Measurements from ENCODE around the gene COPZ2.

DNA sequence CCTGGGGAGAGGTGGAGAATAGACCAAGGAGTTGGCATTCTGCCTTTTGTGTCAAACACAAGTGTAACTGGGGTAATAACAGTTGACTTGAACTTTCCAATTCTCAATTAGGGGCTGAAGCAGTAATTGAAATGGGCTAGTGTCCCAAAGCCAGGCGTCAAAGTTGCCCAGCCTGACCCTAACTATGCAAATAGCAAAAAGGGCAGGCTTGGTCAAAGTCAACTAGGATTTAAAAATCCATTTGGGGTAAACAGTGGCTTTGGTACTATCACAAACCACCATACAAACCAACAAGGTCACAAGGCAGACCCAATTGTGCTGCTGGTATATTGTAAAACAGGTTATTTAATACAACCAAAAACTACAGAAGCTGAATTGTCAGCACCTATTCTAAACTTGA lies 28.6 kb upstream of the COPZ2 start:
- no peak for TF ChIP-seq EP300 (IDR thresholded peaks at IDR 0.05)
- TF ChIP-seq, protein P1, sequence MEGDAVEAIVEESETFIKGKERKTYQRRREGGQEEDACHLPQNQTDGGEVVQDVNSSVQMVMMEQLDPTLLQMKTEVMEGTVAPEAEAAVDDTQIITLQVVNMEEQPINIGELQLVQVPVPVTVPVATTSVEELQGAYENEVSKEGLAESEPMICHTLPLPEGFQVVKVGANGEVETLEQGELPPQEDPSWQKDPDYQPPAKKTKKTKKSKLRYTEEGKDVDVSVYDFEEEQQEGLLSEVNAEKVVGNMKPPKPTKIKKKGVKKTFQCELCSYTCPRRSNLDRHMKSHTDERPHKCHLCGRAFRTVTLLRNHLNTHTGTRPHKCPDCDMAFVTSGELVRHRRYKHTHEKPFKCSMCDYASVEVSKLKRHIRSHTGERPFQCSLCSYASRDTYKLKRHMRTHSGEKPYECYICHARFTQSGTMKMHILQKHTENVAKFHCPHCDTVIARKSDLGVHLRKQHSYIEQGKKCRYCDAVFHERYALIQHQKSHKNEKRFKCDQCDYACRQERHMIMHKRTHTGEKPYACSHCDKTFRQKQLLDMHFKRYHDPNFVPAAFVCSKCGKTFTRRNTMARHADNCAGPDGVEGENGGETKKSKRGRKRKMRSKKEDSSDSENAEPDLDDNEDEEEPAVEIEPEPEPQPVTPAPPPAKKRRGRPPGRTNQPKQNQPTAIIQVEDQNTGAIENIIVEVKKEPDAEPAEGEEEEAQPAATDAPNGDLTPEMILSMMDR (IDR thresholded peaks at IDR 0.05), result no peak
- no peak for TF ChIP-seq POLR2A (IDR thresholded peaks at IDR 0.05)

Data from upper lobe of left lung (tissue), 4 donors.